GM18909 (cell line): ENCODE measurements around the gene RASL11B.
A peak's percentile ranks its signal among the peaks of the same experiment; 100 is the strongest.

Experiments used
- ATAC-seq: cut with Tn5 transposase; IDR thresholded peaks from one replicate; pipeline ENCODE4 v1.9.1; 2021; ENCODE audit warnings: mild to moderate bottlenecking; ENCODE audit not compliant: unreplicated experiment, poor library complexity

Gene RASL11B

GRCh38 chr4:52911684-52912294 lies 49.7 kb downstream of the RASL11B start:
- peak; percentile 85 for ATAC-seq

DNA sequence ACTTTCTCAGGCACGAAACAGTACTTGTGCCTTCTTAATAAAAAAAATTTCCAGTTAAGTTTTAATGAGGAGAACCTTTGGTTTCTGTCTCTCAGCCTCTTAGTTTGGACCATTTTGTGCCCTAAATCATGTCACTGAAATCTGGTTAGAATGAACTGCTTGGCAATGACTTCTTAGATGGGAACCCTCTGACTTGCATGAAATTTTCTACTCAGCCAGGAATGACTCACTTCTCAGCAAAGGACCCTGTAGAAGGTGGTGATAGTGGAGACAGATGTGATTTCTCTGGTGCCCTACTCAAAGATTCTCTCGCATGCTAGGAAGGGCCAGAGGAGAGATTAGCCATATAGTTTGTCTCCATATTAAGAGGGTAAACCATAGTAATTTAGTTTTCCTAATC lies 50.5 kb downstream of the RASL11B start:
- ATAC-seq: no peak

DNA sequence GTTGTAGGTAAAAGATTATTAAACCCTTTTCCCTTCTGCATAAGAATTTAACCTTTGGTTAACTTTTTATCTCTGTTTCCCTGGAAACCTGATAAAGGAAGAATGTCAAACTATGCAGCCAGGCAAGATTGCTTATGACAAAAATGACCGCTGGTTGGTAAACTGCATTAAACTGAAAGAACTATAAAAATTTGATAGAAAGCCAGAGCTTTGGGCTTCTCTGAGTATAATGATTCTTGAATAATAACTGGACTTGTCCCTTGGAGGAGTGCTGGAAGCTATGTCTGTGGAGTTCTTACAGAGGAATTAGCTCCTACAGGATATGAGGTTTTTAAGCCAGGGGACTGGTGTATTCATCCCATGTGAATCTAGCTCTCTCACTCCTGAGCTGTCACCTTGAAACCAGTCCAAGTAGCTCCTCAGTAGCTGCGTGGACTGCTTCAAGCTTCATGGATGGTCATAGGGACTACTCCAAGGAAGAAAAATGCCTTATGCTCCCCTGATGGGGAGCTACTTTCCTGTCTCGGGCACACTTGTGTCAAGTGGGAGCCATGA lies 52.0 kb downstream of the RASL11B start:
- ATAC-seq: no peak

DNA sequence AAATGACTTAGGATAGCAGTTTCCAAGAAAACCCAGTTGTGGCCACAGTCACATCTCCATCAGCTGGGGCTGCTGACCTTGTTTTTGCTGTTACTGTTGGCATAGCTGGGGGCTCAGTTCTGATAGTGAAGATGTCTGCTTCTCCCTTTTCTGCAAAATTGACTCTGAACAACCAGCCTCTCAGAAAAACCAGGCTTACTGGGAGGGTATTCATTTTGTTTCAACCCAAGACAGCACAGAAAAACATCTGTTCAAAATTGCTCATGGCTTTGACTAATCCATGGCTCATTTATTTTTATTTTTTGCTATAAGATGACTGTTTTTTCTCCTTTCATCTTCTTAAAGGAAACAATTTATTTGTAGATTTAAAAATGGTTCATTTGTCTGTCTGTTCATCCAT lies 53.1 kb downstream of the RASL11B start:
- ATAC-seq: no peak

GRCh38 chr4:52915730-52916300 lies 53.7 kb downstream of the RASL11B start:
- ATAC-seq: no peak
